Colonic mucosa (tissue), 4 donors: ENCODE data around the gene C6orf62. TPM values are rescaled to one million over a fixed set of nuclear protein-coding genes. Genes with fewer than 3 reads are reported as not detected.
"Not testable (repeated sequence)": the region's sequence is repeated elsewhere in the genome, so short reads cannot be mapped to it uniquely, and the experiment has no call there.

Source experiments
- DNase-seq: peaks from one replicate; pipeline ENCODE4 v3.0.0-alpha.2; 2020
- H3K27ac ChIP-seq: fragments of 200-600 bp; one replicate; pipeline ENCODE4 v1.8.0; 2021
- H3K27me3 ChIP-seq: fragments of 200-600 bp; one replicate; pipeline ENCODE4 v1.8.0; 2021
- H3K36me3 ChIP-seq: fragments of 200-600 bp; one replicate; pipeline ENCODE4 v1.8.0; 2021
- H3K4me1 ChIP-seq: fragments of 200-600 bp; one replicate; pipeline ENCODE4 v1.8.0; 2021; ENCODE audit warnings: mild to moderate bottlenecking
- H3K4me3 ChIP-seq: fragments of 200-600 bp; one replicate; pipeline ENCODE4 v1.8.0; 2021
- H3K9ac ChIP-seq, 2 donors: one replicate each; pipeline ENCODE4 v1.7.0; 2013; ENCODE audit warnings: control low read depth in 2 of 2, low read depth in 2 of 2, low read length in 2 of 2
- H3K9me3 ChIP-seq: fragments of 200-600 bp; one replicate; pipeline ENCODE4 v1.8.0; 2021
- CTCF ChIP-seq: fragments of 200-600 bp; IDR thresholded peaks from one replicate; pipeline ENCODE4 v1.8.0; 2022; ENCODE audit warnings: antibody characterized with exemption, mild to moderate bottlenecking
- intact Hi-C: fragments of 100-400 bp; cut with DNase I; formaldehyde crosslinking; loops from one replicate; pipeline ENCODE4 v1.14.1; 2022
- total RNA-seq, 2 donors: library from RNA; stranded (reverse); fragmentation: NEBNext Ultra II Directional in 1 of 2; extraction: Animal tissue kit (Norgen Biotek cat#: 25700) in 1 of 2; gene quantifications; one replicate each; pipeline ENCODE4 v1.2.1, GENCODE V29; 2021
- donor health status: healthy.
- donor health status: DM: no; HTN: no; CAD: no.
- donor health status: DM: no; HTN: no; CAD: no.

Gene C6orf62
- total RNA-seq, 2 donors from 2014 or later: 70.5 to 85.3 TPM

GRCh38 chr6:24740861-24741260 lies 21.9 kb upstream of the C6orf62 start:
- TF ChIP-seq CTCF: no peak
- H3K9ac ChIP-seq: no peak overlapping the region
- DNase-seq: no peak
- no peaks in the 10 kb centered on the region for H3K9me3 ChIP-seq
- no peak overlapping the region for H3K27ac ChIP-seq
- H3K36me3 ChIP-seq: no peaks in the 10 kb centered on the region
- intact Hi-C loops: no loop called here
- no peaks in the 10 kb centered on the region for H3K27me3 ChIP-seq
- H3K4me1 ChIP-seq: no peaks in the 10 kb centered on the region
- H3K4me3 ChIP-seq: no peak overlapping the region

DNA sequence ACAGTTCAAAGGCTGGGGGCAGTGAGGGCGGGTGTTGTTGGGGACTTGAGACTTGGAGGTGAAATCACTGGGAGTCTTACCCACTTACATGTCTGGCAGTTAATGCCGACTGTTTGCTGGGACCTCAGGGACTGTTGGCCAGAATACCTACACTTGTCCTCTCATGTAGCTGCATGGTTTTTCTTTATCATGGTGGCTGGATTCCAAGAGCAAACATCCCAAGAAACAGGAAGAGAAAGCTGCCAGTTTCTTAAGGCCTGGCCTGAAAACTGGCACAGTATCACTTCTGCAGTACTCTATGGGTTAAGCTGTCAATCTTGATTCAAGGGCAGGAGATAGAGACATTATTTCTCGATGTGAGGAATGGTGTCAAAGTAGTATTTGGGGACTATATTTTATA lies 19.8 kb upstream of the C6orf62 start:
- H3K4me1 ChIP-seq: no peaks in the 10 kb centered on the region
- no peaks in the 10 kb centered on the region for H3K27me3 ChIP-seq
- no peak overlapping the region for H3K9ac ChIP-seq
- no peaks in the 10 kb centered on the region for H3K9me3 ChIP-seq
- no peaks in the 10 kb centered on the region for H3K36me3 ChIP-seq
- H3K4me3 ChIP-seq: no peak overlapping the region
- no peak for TF ChIP-seq CTCF
- no peak overlapping the region for H3K27ac ChIP-seq
- DNase-seq: no peak
- intact Hi-C loops: no loop called here

- DNase-seq, H3K27ac ChIP-seq, H3K4me3 ChIP-seq, H3K9me3 ChIP-seq, H3K27me3 ChIP-seq, H3K36me3 ChIP-seq, intact Hi-C loops, H3K4me1 ChIP-seq, H3K9ac ChIP-seq: not testable (repeated sequence)
Observed at GRCh38 chr6:24734710-24735109, 15.8 kb upstream of the C6orf62 start.

DNA sequence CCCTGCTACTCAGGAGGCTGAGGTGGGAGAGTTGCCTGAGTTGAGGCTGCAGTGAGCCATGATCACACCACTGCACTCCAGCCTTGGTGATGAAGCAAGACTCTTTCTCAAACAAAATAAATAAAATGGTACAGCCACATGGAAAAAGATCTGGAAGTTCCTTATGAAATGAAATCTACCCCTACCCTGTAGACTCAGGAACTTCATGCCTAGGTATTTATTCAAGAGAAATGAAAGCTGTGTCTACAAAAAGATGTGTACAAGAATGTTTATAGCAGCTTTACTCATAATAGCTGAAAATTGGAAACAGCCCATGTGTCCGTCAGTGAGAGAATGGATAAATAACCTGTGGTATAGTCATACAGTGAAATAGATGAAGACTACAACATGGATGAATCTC lies 15.2 kb upstream of the C6orf62 start:
- H3K27ac ChIP-seq: no peak overlapping the region
- peaks cover 8% of the 10 kb centered on the region for H3K9me3 ChIP-seq
- intact Hi-C loops: no loop called here
- H3K4me3 ChIP-seq: no peak overlapping the region
- no peaks in the 10 kb centered on the region for H3K36me3 ChIP-seq
- DNase-seq: no peak
- no peaks in the 10 kb centered on the region for H3K4me1 ChIP-seq
- H3K27me3 ChIP-seq: no peaks in the 10 kb centered on the region
- TF ChIP-seq CTCF: no peak
- H3K9ac ChIP-seq: no peak overlapping the region

GRCh38 chr6:24731456-24732134 lies 12.6 kb upstream of the C6orf62 start:
- not testable (repeated sequence) for H3K4me3 ChIP-seq

DNA sequence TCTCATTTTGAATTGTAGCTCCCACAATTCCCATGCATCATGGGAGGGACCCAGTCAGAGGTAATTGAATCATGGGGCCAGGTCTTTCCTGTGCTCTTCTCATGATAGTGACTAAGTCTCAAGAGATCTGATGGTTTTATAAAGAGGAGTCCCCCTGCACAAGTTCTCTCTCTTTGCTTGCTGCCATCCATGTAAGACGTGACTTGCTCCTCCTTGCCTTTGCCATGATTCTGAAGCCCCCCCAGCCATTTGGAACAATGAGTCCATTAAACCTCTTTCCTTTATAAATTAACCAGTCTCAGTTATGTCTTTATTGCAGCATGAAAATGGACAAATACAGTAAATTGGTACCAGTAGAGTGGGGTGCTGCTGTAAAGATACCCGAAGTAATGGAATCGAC lies 11.7 kb upstream of the C6orf62 start:
- H3K27me3 ChIP-seq, H3K9ac ChIP-seq, DNase-seq, intact Hi-C loops, H3K27ac ChIP-seq, H3K4me1 ChIP-seq, H3K36me3 ChIP-seq, H3K9me3 ChIP-seq, H3K4me3 ChIP-seq: not testable (repeated sequence)

More at GRCh38 chr6:24731456-24732134, 12.6 kb upstream of the C6orf62 start:
- H3K27ac ChIP-seq, H3K27me3 ChIP-seq, intact Hi-C loops, H3K4me1 ChIP-seq, H3K9me3 ChIP-seq, H3K36me3 ChIP-seq, DNase-seq, H3K9ac ChIP-seq: not testable (repeated sequence)

- Histone ChIP-seq H3K9ac (no peak overlapping the region), H3K36me3 (no peaks in the 10 kb centered on the region), H3K4me1 (no peaks in the 10 kb centered on the region), H3K4me3 (no peak overlapping the region), H3K27me3 (no peaks in the 10 kb centered on the region), H3K27ac (no peak overlapping the region), H3K9me3 (no peaks in the 10 kb centered on the region)
- intact Hi-C loops: no loop called here
- DNase-seq: no peak
- TF ChIP-seq CTCF: no peak
Observed at GRCh38 chr6:24723270-24723669, 4.3 kb upstream of the C6orf62 start.
